ENCODE measurements around the gene ADGRG3.
"Not testable (repeated sequence)": the region's sequence is repeated elsewhere in the genome, so short reads cannot be mapped to it uniquely, and the experiment has no call there.

DNA sequence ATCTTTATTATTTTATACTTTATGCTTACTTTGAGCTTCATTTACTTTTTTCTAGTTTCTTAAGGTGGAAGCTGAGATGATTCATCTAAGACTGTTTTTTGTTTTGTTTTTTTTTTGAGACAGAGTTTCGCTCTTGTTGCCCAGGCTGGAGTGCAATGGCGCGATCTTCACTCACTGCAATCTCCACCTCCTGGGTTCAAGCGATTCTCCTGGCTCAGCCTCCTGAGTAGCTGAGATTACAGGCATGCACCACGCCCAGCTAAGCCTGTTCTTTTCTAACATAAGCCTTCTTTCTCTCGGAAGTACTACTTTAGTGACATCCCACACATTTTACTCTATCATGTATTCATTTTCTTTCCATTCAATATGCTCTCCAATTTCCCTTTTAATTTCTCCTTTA, 44.5 kb downstream of the ADGRG3 start:
- TF ChIP-seq CTCF (IDR thresholded peaks at IDR 0.05; ENCODE audit: low read depth, low read length); EZH2phosphoT487 (IDR thresholded peaks at IDR 0.05; ENCODE audit: low read depth): not testable (repeated sequence)
